IMR-90 (cell line): ENCODE results near the gene HOXD8. TPM values are rescaled to one million over a fixed set of nuclear protein-coding genes. Genes with fewer than 3 reads are reported as not detected.

ENCODE experiments used
- ATAC-seq: fragments of 200-7000 bp; cut with Tn5 transposase; 2 replicates; pipeline ENCODE4 v1.9.1; 2020; ENCODE audit warnings: low read depth, mild to moderate bottlenecking, moderate library complexity
- BruUV-seq: library from RNA; stranded (reverse); fragments of 400-500 nt; replicated peaks from 2 replicates; lab custom pipeline; 2021; lab: Mats Ljungman, UMichigan
- CTCF ChIA-PET: fragments of 300-600 bp; formaldehyde crosslinking; extraction: SDS; loops from one replicate; lab custom pipeline; 2021; ENCODE audit warnings: antibody characterized with exemption; lab: Yijun Ruan, JAX
- POLR2A ChIA-PET: fragments of 300-600 bp; sonication (Branson Sonifier 250); formaldehyde crosslinking; loops from one replicate; lab custom pipeline; 2022; ENCODE audit warnings: antibody characterized with exemption; ENCODE audit not compliant: unreplicated experiment; lab: Charles Lee
- DNase-seq: peaks from one replicate; pipeline ENCODE4 v3.0.0; 2013
- H2AFZ ChIP-seq: replicated peaks from 2 replicates; pipeline ENCODE3; 2013; ENCODE audit warnings: low read length, mild to moderate bottlenecking; ENCODE audit not compliant: poor library complexity
- H2AK5ac ChIP-seq: 2 replicates; pipeline ENCODE4 v1.6.1; 2013; ENCODE audit warnings: low read depth, low read length, inconsistent platforms
- H2AK9ac ChIP-seq: replicated peaks from 2 replicates; pipeline ENCODE3; 2013; ENCODE audit warnings: mild to moderate bottlenecking, low read depth, low read length, moderate library complexity; ENCODE audit not compliant: poor library complexity
- H2BK120ac ChIP-seq: 2 replicates; pipeline ENCODE4 v1.6.1; 2013; ENCODE audit warnings: low read depth, low read length, inconsistent platforms
- H2BK15ac ChIP-seq: 3 replicates; pipeline ENCODE4 v1.6.1; 2013; ENCODE audit warnings: low read depth, low read length, inconsistent platforms
- H2BK20ac ChIP-seq: 2 replicates; pipeline ENCODE4 v1.6.1; 2013; ENCODE audit warnings: low read depth, mild to moderate bottlenecking, inconsistent platforms, low read length, moderate library complexity
- H2BK5ac ChIP-seq: 2 replicates; pipeline ENCODE4 v1.6.1; 2013; ENCODE audit warnings: mild to moderate bottlenecking, low read depth, low read length, inconsistent platforms; ENCODE audit not compliant: poor library complexity, severe bottlenecking
- H3K14ac ChIP-seq: replicated peaks from 2 replicates; pipeline ENCODE4 v1.6.1; 2013; ENCODE audit warnings: low read depth, low read length, inconsistent platforms
- H3K18ac ChIP-seq: 2 replicates; pipeline ENCODE4 v1.6.1; 2013; ENCODE audit warnings: low read depth, low read length, control low read depth
- H3K23ac ChIP-seq: 2 replicates; pipeline ENCODE4 v1.6.1; 2013; ENCODE audit warnings: low read depth, low read length, inconsistent platforms
- H3K27ac ChIP-seq: 2 replicates; pipeline ENCODE4 v1.5.1; 2013; ENCODE audit warnings: mild to moderate bottlenecking, control low read depth, low read length; ENCODE audit not compliant: insufficient read depth
- H3K27me3 ChIP-seq: 2 replicates; pipeline ENCODE4 v1.6.1; 2013; ENCODE audit warnings: low read length; ENCODE audit not compliant: control insufficient read depth, insufficient read depth
- H3K36me3 ChIP-seq: 2 replicates; pipeline ENCODE4 v1.6.1; 2013; ENCODE audit warnings: low read length, mixed read lengths; ENCODE audit not compliant: control insufficient read depth, insufficient read depth
- H3K4ac ChIP-seq: 2 replicates; pipeline ENCODE4 v1.6.1; 2013; ENCODE audit warnings: low read depth, low read length, inconsistent platforms
- H3K4me1 ChIP-seq: 2 replicates; pipeline ENCODE4 v1.6.1; 2013; ENCODE audit warnings: low read length, mixed read lengths; ENCODE audit not compliant: control insufficient read depth, insufficient read depth
- H3K4me2 ChIP-seq: 2 replicates; pipeline ENCODE4 v1.6.1; 2013; ENCODE audit warnings: low read depth, mild to moderate bottlenecking, control low read depth, low read length, moderate library complexity
- H3K4me3 ChIP-seq: 2 replicates; pipeline ENCODE4 v1.5.1; 2013; ENCODE audit warnings: low read depth, mild to moderate bottlenecking, control low read depth, low read length, moderate library complexity; ENCODE audit not compliant: insufficient read depth
- H3K56ac ChIP-seq: 2 replicates; pipeline ENCODE4 v1.6.1; 2013; ENCODE audit warnings: low read length, inconsistent platforms; ENCODE audit not compliant: insufficient read depth; ENCODE audit errors: extremely low read depth
- H3K79me1 ChIP-seq, 2 experiments: 2 replicates each; pipeline ENCODE4 v1.6.1; 2013; ENCODE audit warnings: low read length in 2 of 2, inconsistent platforms in 1 of 2, low read depth in 1 of 2
- H3K9ac ChIP-seq: 2 replicates; pipeline ENCODE4 v1.6.1; 2013; ENCODE audit warnings: low read depth, low read length, control low read depth
- H3K9me1 ChIP-seq: 2 replicates; pipeline ENCODE4 v1.6.1; 2013; ENCODE audit warnings: low read length, inconsistent platforms; ENCODE audit not compliant: insufficient read depth
- H3K9me3 ChIP-seq: 2 replicates; pipeline ENCODE4 v1.6.1; 2013; ENCODE audit warnings: low read length; ENCODE audit not compliant: control insufficient read depth, insufficient read depth
- H4K20me1 ChIP-seq: 2 replicates; pipeline ENCODE4 v1.6.1; 2013; ENCODE audit warnings: low read length, inconsistent platforms; ENCODE audit not compliant: insufficient read depth
- H4K5ac ChIP-seq: 2 replicates; pipeline ENCODE4 v1.6.1; 2013; ENCODE audit warnings: mild to moderate bottlenecking, low read depth, low read length, control low read depth
- H4K8ac ChIP-seq, 2 experiments: 2 replicates each; pipeline ENCODE4 v1.6.1; 2013; ENCODE audit warnings: low read depth in 2 of 2, low read length in 2 of 2, control low read depth in 1 of 2, inconsistent platforms in 1 of 2
- H4K91ac ChIP-seq: 2 replicates; pipeline ENCODE4 v1.6.1; 2013; ENCODE audit warnings: low read depth, low read length, inconsistent platforms; ENCODE audit not compliant: insufficient read depth
- BHLHE40 ChIP-seq: fragments of 150-350 bp; IDR thresholded peaks from 2 replicates; pipeline ENCODE4 v1.6.1; 2016; ENCODE audit warnings: mild to moderate bottlenecking, low read depth, low read length
- CEBPB ChIP-seq: IDR thresholded peaks from 2 replicates; pipeline ENCODE4 v1.6.1; 2012; ENCODE audit warnings: low read depth, low read length, improper control_type of control experiment
- CHD1 ChIP-seq: IDR thresholded peaks from 2 replicates; pipeline ENCODE4 v1.6.1; 2012; ENCODE audit warnings: low read depth, low read length, improper control_type of control experiment
- CTCF ChIP-seq: conservative IDR thresholded peaks from 2 replicates; pipeline ENCODE4 v1.5.1; 2012; ENCODE audit warnings: mild to moderate bottlenecking, low read depth, low read length, improper control_type of control experiment
- FOS ChIP-seq: fragments of 150-350 bp; IDR thresholded peaks from 2 replicates; pipeline ENCODE4 v1.6.1; 2016; ENCODE audit warnings: low read depth, low read length
- MAFK ChIP-seq: IDR thresholded peaks from 2 replicates; pipeline ENCODE4 v1.6.1; 2012; ENCODE audit warnings: low read depth, low read length, improper control_type of control experiment
- MAZ ChIP-seq: IDR thresholded peaks from 2 replicates; pipeline ENCODE4 v1.6.1; 2012; ENCODE audit warnings: low read depth, mild to moderate bottlenecking, low read length, improper control_type of control experiment, moderate library complexity, borderline replicate concordance
- MXI1 ChIP-seq: IDR thresholded peaks from 2 replicates; pipeline ENCODE4 v1.6.1; 2012; ENCODE audit warnings: low read depth, mild to moderate bottlenecking, low read length, moderate library complexity, borderline replicate concordance
- NFE2L2 ChIP-seq: fragments of 150-350 bp; IDR thresholded peaks from 2 replicates; pipeline ENCODE4 v1.6.1; 2016; ENCODE audit warnings: low read depth, mild to moderate bottlenecking, low read length
- POLR2A ChIP-seq: IDR thresholded peaks from 2 replicates; pipeline ENCODE4 v1.6.1; 2012; ENCODE audit warnings: mild to moderate bottlenecking, low read depth, low read length
- RAD21 ChIP-seq: IDR thresholded peaks from 2 replicates; pipeline ENCODE4 v1.6.1; 2012; ENCODE audit warnings: low read length, improper control_type of control experiment
- RFX5 ChIP-seq: IDR thresholded peaks from 2 replicates; pipeline ENCODE4 v1.8.0; 2012; ENCODE audit warnings: low read depth, mild to moderate bottlenecking, low read length, moderate library complexity
- SMC3 ChIP-seq: fragments of 150-350 bp; IDR thresholded peaks from 2 replicates; pipeline ENCODE4 v1.6.1; 2016; ENCODE audit warnings: low read depth, mild to moderate bottlenecking, antibody characterized with exemption, low read length, moderate library complexity
- USF2 ChIP-seq: fragments of 150-350 bp; IDR thresholded peaks from 2 replicates; pipeline ENCODE4 v1.6.1; 2017; ENCODE audit warnings: mild to moderate bottlenecking, antibody characterized with exemption, low read length, low read depth
- WGBS, 2 experiments: methylation state at CpG; one replicate each; pipeline versions ENCODE4 v1.1.5 to v1.1.7; 2013; ENCODE audit warnings: missing lambda C conversion rate in 2 of 2; ENCODE audit not compliant: insufficient read length in 1 of 2; ENCODE audit errors: extremely low coverage in 2 of 2; 5-methylcytosine and 5-hydroxymethylcytosine counted together
- dilution Hi-C: fragments of 300-500 bp; cut with HindIII; formaldehyde crosslinking; loops from one replicate; pipeline ENCODE4 v1.14.3; 2018; ENCODE audit warnings: low sequenced_read_pairs; ENCODE audit not compliant: unreplicated experiment
- in situ Hi-C: fragments of 300-500 bp; cut with MboI; formaldehyde crosslinking; loops from 3 replicates; pipeline ENCODE4 v1.14.3; 2019; ENCODE audit warnings: low sequenced_read_pairs, inconsistent platforms, mixed read lengths
- intact Hi-C: fragments of 100-400 bp; cut with micrococcal nuclease; formaldehyde crosslinking; loops from 2 replicates; pipeline ENCODE4 v1.10.0; 2022
- polyA plus RNA-seq, 3 experiments: library from polyadenylated mRNA; depleted of rRNA; stranded (reverse); fragments of >200 nt; gene quantifications; 2 replicates each; pipeline ENCODE4 v1.2.3, GENCODE V29; 2012; ENCODE audit warnings: low replicate concordance in 1 of 3
- total RNA-seq: library from RNA; depleted of rRNA; stranded (reverse); fragments of >200 nt; gene quantifications from 2 replicates; pipeline ENCODE4 v1.2.3, GENCODE V29; 2012

Gene HOXD8
- total and polyA plus RNA-seq, 2 of the 4 experiments (the other 2 are of a cell fraction): not detected

- H2AK9ac ChIP-seq: no peak overlapping the region
- TF ChIP-seq NFE2L2: no peak
- no peak for TF ChIP-seq RFX5
- TF ChIP-seq MAZ: no peak
- TF ChIP-seq USF2: no peak
- no peak for TF ChIP-seq FOS
- no peak for TF ChIP-seq SMC3
- no peak for TF ChIP-seq RAD21
- TF ChIP-seq MAFK: no peak
- no peak for TF ChIP-seq POLR2A
- TF ChIP-seq CEBPB: no peak
- no peak for TF ChIP-seq CTCF
- TF ChIP-seq MXI1: no peak
- TF ChIP-seq CHD1: no peak
- TF ChIP-seq BHLHE40: no peak
- no peak overlapping the region for H2BK15ac ChIP-seq
- ChIA-PET POLR2A (no interaction called here), CTCF (interaction anchor here (0.7 to 1.0 kb wide), 2 partner anchors 22 to 853 kb away, joined by 3 to 4 read pairs; no protein-coding TSS in a partner anchor)
- H4K20me1 ChIP-seq: no peaks in the 10 kb centered on the region
- no peak overlapping the region for H2AFZ ChIP-seq
- no peak overlapping the region for H3K4ac ChIP-seq
- H3K36me3 ChIP-seq: no peaks in the 10 kb centered on the region
- no peak overlapping the region for H3K14ac ChIP-seq
- H3K23ac ChIP-seq: no peak overlapping the region
- ATAC-seq: peak; percentile 18; the same call in 1 of the 2 replicates
- H2BK20ac ChIP-seq: no peak overlapping the region
- no peaks in the 10 kb centered on the region for H3K4me1 ChIP-seq
- no peak overlapping the region for H3K56ac ChIP-seq
- peak overlapping the region; percentile 58; the same call in 1 of the 2 replicates for H3K4me2 ChIP-seq
- no peaks in the 10 kb centered on the region for H3K9me1 ChIP-seq
- H2BK120ac ChIP-seq: no peak overlapping the region
- no TSS peak for BruUV-seq
- H4K5ac ChIP-seq: no peak overlapping the region
- H2AK5ac ChIP-seq: no peak overlapping the region
- H3K27me3 ChIP-seq: peaks cover 95% of the 10 kb centered on the region
- no peak overlapping the region for H4K8ac ChIP-seq
- no peak overlapping the region for H4K91ac ChIP-seq
- no peak overlapping the region for H3K4me3 ChIP-seq
- dilution Hi-C loops (no loop called here), intact Hi-C loops (no loop called here), in situ Hi-C loops (no loop called here)
- no peaks in the 10 kb centered on the region for H3K79me1 ChIP-seq
- H3K9me3 ChIP-seq: peaks cover 6% of the 10 kb centered on the region
- no peak overlapping the region for H3K18ac ChIP-seq
- WGBS, 2 experiments: 0% methylated on average over 16 of the region's 56 CpGs; no CpG with 5 or more reads in 1 of the 2 experiments
- no peak overlapping the region for H3K27ac ChIP-seq
- H3K9ac ChIP-seq: no peak overlapping the region
- H2BK5ac ChIP-seq: no peak overlapping the region
- no peak for DNase-seq
These were observed 25.0 kb upstream of the HOXD8 start for GRCh38 chr2:176104316-176105077.
